Stimulated activated naive CD8-positive, alpha-beta T cell treated with anti-CD3 and anti-CD28 coated beads, Interleukin-15, amount 100 ng/mL, for 72 hours (primary cell): ENCODE results near the gene RGS14.

Source experiments
- ATAC-seq: fragments of 150-1000 bp; cut with Tn5 transposase; 2 replicates; pipeline ENCODE4 v1.10.0; 2021; ENCODE audit warnings: mild to moderate bottlenecking, moderate library complexity
- DNase-seq, 2 donors: peaks; one replicate each; pipeline ENCODE4 v3.0.0; 2021 to 2022
- H3K27ac Mint-ChIP-seq, 2 donors: one replicate each; pipeline ENCODE4 v1.8.0; 2022; ENCODE audit warnings: mild to moderate bottlenecking in 2 of 2, mixed read lengths in 2 of 2, moderate library complexity in 2 of 2
- H3K27me3 Mint-ChIP-seq: one replicate; pipeline ENCODE4 v1.8.0; 2022; ENCODE audit warnings: mixed read lengths
- H3K4me1 Mint-ChIP-seq: one replicate; pipeline ENCODE4 v1.8.0; 2022; ENCODE audit warnings: mild to moderate bottlenecking, mixed read lengths
- H3K4me3 Mint-ChIP-seq, 2 donors: one replicate each; pipeline ENCODE4 v1.8.0; 2022; ENCODE audit warnings: mild to moderate bottlenecking in 2 of 2, mixed read lengths in 2 of 2, moderate library complexity in 1 of 2
- H3K9me3 Mint-ChIP-seq, 2 donors: one replicate each; pipeline ENCODE4 v1.8.0; 2022; ENCODE audit warnings: mixed read lengths in 2 of 2

The RGS14 gene

DNA sequence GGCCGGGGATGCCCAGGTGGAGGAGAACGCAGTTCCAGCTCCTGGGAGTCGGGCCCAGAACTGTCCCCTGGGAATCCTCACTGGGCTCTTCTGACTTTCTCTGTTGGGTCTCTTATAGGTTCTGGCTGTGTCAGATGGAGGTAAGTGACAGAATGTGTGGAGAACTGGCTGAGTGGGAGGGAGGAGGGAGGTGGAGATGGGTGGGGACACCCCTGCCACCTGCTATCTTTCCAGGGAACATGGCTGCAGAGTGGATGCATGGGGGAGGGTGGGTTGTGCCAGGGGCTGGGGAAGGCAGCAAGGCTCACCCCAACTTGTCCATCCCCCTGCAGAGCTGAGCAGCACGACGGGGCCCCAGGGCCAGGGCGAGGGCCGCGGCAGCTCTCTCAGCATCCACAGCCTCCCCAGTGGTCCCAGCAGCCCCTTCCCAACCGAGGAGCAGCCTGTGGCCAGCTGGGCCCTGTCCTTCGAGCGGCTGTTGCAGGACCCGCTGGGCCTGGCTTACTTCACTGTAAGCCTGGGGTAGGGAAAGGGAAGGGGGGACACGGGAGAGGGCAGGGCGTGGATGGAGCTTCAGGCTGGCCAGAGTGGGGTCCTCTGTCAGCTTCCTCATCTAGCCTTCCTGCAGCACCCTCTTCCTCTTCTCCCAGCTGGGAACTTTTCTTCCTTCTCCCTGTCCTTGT is 8.3 kb downstream of the RGS14 start:
- DNase-seq (no peak), ATAC-seq (no peak)
- peaks cover 87% of the 10 kb centered on the region for H3K4me1 Mint-ChIP-seq
- no peak overlapping the region for H3K4me3 Mint-ChIP-seq
- H3K27me3 Mint-ChIP-seq, result no peaks in the 10 kb centered on the region
- no peak overlapping the region for H3K27ac Mint-ChIP-seq
- H3K9me3 Mint-ChIP-seq, result no peaks in the 10 kb centered on the region

DNA sequence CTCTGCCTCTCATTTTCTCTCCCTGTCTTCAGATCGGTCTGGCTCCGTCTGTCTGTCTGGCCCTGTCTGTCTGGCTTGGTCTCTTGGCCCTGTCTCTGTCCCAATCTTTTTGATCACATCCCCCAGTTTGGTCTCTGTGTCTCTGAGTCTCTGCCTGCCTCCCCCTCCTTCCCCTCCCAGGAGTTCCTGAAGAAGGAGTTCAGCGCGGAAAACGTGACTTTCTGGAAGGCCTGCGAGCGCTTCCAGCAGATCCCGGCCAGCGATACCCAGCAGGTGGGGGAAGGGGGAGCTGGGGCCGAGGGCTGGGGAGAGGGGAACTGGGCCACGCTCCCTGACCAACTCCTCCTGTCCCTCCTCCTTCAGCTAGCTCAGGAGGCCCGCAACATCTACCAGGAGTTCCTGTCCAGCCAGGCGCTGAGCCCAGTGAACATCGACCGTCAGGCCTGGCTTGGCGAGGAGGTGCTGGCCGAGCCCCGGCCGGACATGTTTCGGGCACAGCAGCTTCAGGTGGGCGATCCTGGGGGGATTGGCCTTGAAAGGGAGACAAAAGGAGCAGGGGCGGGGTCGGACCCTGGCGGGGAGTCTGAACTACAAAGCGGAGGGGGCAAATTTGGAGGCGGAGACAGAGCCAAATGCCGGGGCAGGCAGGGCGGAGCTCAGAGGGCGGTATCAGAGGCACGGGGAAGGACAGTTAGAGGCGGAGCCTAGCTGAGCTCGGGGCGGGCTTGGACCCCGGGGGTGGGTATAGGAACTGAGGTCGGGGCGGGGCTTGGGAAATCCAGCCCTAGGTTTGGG is 9.0 kb downstream of the RGS14 start:
- Mint-ChIP-seq H3K27ac (no peak overlapping the region), H3K4me3 (no peak overlapping the region), H3K27me3 (no peaks in the 10 kb centered on the region), H3K4me1 (peaks cover 86% of the 10 kb centered on the region), H3K9me3 (no peaks in the 10 kb centered on the region)
- ATAC-seq (no peak), DNase-seq (no peak)

DNA sequence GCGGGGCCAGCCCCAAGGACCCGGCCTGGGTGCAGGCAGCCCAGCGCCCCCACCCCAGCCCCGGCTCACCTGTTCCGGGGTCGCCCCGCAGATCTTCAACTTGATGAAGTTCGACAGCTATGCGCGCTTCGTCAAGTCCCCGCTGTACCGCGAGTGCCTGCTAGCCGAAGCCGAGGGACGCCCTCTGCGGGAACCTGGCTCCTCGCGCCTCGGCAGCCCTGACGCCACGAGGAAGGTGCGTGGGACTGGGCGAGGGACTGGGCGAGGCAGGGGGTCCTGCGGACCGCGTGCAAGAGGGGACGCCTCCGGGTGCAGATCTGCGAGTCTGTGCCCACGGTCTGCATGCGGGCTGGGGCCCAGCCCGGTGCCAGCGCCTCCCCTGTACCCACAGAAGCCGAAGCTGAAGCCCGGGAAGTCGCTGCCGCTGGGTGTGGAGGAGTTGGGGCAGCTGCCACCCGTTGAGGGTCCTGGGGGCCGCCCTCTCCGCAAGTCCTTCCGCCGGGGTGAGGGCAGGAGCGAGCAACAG is 9.7 kb downstream of the RGS14 start:
- ATAC-seq (no peak), DNase-seq (no peak)
- Mint-ChIP-seq H3K27ac (no peak overlapping the region), H3K4me3 (no peak overlapping the region), H3K27me3 (no peaks in the 10 kb centered on the region), H3K4me1 (peaks cover 86% of the 10 kb centered on the region), H3K9me3 (no peaks in the 10 kb centered on the region)

DNA sequence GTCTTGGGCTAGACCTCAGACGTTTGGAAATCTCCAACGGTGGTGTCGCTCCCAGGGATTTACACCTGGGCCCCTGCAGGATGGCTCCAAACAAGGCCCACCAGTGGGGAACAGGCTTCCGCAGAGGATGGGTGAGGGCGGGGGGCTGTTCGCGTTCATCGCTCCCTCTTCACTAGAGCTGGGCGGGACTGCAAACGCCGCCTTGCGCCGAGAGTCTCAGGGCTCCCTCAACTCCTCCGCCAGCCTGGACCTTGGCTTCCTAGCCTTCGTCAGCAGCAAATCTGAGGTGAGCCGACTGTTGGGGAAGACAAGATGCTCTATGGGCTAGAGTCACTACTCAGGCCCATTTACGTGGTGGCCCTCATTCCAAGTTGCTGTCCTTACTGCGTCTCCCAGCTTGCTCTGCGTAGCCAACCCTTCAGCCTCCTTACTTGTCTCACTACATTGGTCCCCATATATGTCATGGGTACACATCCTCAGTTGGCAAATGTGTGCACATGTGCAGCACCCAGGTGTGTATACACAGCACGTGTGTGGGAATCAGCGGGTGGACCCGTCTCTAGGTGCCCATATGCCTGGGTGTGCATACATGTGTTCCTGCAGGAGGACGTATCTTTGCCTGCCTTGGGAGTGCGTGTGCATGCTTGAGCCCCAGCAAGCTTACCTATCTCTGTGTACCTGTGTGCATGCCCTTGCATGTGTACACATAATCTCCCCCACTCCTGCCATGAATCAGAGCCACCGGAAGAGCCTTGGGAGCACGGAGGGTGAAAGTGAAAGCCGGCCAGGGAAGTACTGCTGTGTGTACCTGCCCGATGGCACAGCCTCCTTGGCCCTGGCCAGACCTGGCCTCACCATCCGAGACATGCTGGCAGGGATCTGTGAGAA is 10.5 kb downstream of the RGS14 start:
- DNase-seq, result no peak
- Mint-ChIP-seq H3K27me3 (no peaks in the 10 kb centered on the region), H3K9me3 (no peaks in the 10 kb centered on the region), H3K4me1 (peaks cover 86% of the 10 kb centered on the region), H3K4me3 (no peak overlapping the region), H3K27ac (no peak overlapping the region)
- no peak for ATAC-seq

DNA sequence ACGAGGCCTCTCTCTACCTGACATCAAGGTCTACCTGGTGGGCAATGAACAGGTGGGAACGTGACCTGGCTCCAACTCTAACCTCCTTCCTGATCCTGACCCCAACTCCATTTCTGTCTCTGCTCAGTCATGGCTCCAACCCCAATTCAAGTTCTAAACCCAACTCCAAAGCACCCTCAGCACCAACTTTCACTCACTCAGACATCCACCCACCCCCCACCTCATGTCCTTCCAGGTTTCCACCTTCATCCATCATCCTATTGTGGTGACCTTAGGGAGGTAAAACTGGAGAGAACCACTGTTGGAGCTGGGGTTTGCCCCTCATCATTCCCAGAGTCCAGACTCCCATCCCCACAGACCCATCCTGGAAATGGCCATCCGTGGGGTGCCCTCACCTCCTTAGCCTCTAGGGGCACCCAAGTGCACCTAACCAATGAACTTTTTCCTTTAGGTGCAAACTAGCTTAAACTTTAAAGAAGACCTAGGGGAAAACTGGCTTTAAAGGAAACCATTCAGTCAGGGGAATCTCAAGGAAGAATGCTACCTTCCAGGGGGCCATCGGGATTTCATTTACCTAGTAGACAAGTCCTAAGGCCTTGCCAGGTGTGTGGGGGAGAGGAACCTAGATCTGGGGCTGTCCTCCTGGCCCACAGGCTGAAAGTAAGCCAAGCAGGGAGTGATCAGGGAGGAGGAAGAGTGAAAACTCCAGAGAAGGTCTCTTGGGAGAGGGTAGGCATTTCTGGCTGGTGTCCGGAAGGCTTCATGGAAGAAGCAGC is 11.3 kb downstream of the RGS14 start:
- Mint-ChIP-seq H3K9me3 (no peaks in the 10 kb centered on the region), H3K4me3 (no peak overlapping the region), H3K27ac (peak overlapping the region in 1 of 2 donors; percentile 83), H3K4me1 (peaks cover 86% of the 10 kb centered on the region), H3K27me3 (no peaks in the 10 kb centered on the region)
- no peak for DNase-seq
- no peak for ATAC-seq

DNA sequence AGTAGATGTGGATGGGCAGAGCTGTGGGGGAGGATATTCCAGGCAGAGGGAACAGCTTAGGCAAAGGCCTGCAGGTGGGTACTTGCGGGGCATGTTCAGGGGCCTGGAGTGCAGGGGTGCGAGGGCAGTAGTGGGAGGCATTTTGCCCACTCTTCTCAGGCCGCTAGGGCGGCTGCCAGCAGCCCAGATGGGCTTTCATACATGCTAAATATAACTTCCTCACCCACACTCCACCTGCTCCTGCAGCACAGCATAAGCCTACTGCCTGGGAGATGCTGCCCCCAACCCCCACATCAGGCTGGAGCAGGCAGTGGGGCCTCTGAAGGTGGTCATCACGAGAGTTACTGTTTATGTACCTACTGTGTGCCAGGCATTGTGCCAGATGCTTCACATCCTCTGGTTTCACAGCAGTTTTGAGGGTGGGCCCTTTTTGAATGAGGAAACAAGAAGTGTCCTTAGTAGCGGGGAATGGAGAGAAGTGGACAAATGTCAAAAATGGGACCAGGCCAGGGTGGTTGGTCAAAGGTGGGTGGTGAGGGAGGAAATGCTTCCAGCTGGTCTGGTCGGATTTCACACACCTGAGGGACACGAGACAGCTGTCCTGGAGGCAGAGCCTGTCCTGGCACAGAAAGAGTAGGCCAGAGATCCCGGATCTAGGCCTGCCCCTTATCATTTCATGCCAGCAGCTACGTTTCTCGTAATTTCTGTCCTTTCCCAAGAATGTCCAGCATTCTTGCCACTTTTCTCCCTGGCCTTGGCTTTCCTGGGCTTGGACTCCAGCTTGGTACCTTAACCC is 12.1 kb downstream of the RGS14 start:
- no peak for DNase-seq
- Mint-ChIP-seq H3K27ac (peak overlapping the region in 1 of 2 donors; percentile 26), H3K4me1 (peaks cover 86% of the 10 kb centered on the region), H3K4me3 (no peak overlapping the region), H3K9me3 (no peaks in the 10 kb centered on the region), H3K27me3 (no peaks in the 10 kb centered on the region)
- no peak for ATAC-seq

DNA sequence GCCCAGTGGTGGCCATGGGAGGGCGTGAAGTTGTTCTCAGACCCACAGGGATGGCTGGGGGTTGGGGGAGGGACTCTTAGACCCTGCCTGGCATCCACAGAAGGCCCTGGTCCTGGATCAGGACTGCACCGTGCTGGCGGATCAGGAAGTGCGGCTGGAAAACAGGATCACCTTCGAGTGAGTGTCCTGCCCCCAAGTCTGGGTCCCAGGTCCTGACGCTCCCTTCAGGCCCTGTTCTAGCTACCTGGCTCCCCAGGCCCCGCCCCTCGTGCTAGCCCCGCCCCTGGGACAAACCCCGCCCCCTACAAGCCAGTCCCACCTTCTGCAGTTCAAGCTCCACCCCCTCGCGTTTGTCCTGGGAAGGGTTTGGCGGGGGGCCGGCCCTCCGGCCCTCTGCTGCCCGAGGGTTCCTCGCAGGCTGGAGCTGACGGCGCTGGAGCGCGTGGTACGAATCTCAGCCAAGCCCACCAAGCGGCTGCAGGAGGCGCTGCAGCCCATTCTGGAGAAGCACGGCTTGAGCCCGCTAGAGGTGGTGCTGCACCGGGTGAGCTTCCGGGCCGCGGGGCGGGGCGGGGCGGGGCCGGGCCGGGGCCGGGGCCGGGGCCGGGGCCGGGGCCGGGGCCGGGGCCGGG is 12.9 kb downstream of the RGS14 start:
- Mint-ChIP-seq H3K27ac (peak overlapping the region in 1 of 2 donors; percentile 83), H3K4me1 (peaks cover 85% of the 10 kb centered on the region), H3K4me3 (peak overlapping the region; percentile 56 to 86), H3K27me3 (no peaks in the 10 kb centered on the region), H3K9me3 (no peaks in the 10 kb centered on the region)
- ATAC-seq (peak; percentile 75), DNase-seq (peak; percentile 66 to 74)

DNA sequence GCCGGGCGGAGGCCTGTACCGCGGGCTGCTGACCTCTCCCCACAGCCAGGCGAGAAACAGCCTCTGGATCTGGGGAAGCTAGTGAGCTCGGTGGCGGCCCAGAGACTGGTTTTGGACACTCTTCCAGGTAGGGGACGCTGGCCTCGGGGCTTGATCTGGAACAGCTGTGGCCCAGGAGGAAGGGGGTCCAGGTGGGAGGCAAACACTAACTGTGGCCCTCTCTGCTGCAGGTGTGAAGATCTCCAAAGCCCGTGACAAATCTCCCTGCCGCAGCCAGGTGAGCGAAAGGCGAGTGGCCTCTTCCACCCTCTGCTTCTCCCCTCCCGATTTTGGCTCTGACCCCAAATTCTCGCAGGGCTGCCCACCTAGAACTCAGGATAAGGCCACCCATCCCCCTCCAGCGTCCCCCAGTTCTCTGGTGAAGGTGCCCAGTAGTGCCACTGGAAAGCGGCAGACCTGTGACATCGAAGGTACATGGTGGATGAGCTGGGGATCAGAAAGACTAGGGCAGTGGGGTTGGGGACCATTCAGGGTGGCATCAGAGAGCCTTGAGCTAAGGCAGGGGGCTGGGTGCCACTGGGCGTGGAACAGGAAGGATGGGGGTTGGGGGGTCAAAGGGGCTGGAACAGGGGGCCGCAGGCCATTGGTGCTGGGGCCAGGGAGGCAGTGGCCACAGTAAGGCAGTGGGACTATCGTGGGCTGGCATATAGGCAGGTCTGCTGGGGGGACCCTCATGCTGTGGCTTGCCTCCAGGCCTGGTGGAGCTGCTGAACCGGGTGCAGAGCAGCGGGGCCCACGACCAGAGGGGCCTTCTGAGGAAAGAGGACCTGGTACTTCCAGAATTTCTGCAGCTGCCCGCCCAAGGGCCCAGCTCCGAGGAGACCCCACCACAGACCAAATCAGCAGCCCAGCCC is 13.7 kb downstream of the RGS14 start:
- H3K27me3 Mint-ChIP-seq, result no peaks in the 10 kb centered on the region
- ATAC-seq, result no peak
- H3K9me3 Mint-ChIP-seq, result no peaks in the 10 kb centered on the region
- no peak for DNase-seq
- peaks cover 77% of the 10 kb centered on the region for H3K4me1 Mint-ChIP-seq
- H3K4me3 Mint-ChIP-seq, result peak overlapping the region; percentile 64 to 80
- peak overlapping the region in 1 of 2 donors; percentile 42 for H3K27ac Mint-ChIP-seq

DNA sequence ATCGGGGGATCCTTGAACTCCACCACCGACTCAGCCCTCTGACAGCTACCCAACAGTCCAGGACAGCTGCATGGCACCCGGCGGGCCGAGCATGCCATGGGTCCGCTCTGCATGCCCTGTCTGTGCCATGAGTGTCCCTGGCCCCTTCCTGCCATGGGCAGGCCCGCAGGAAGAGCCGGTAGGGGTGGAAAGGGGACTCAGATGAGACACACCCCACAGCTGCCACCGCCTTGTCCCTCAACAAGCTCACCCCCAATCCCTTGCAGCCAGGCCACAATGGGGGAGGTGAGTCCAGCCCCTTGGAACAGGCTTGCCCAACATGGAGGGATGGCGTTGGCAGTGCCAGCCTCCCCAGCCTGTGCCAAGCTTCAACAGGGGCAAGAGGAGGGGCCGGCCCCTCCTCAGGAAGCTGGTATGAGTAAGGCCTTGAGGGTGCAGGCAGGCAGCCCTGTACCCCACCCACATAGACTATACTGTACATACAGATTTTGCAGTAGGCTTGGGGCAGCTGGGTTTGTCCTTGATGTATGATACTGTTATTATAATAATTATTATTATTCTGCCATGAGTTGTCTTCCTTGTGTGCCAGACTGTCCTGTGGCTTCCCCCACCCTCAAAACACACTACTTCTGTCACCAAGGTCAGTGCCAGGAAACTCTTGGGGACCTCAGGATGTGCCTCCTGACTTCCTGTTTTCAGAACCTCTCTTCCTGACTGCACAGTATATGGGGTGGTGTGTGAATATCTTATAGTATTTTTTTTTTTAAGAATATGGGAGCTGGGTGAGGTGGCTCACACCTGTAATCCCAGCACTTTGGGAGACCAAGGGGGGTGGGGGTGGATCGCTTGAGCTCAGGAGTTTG is 14.5 kb downstream of the RGS14 start:
- H3K9me3 Mint-ChIP-seq, result no peaks in the 10 kb centered on the region
- peaks cover 70% of the 10 kb centered on the region for H3K4me1 Mint-ChIP-seq
- ATAC-seq (peak; percentile 75), DNase-seq (peak in 1 of 2 donors; percentile 25)
- H3K27ac Mint-ChIP-seq, result peak overlapping the region; percentile 15 to 85
- no peaks in the 10 kb centered on the region for H3K27me3 Mint-ChIP-seq
- H3K4me3 Mint-ChIP-seq, result peak overlapping the region; percentile 67 to 80

DNA sequence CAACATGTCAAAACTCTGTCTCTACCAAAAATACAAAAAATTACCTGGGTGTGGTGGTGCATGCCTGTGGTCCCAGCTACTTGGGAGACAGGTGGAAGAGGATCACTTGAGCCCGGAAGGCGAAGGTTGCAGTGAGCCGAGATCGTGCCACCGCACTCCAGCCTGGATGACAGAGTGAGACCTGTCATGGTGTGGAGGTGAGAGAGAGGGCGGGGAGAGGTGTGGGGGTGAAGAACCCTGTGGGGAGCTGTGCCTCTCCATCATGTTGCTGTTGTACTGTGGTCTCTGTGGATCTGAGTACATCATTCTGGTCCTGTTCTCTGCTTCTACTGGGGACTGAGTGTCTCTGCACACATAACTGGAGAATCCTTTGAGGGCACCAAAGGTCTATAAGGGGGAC is 15.2 kb downstream of the RGS14 start:
- peak overlapping the region; percentile 59 to 85 for H3K27ac Mint-ChIP-seq
- H3K4me3 Mint-ChIP-seq, result peak overlapping the region; percentile 54 to 67
- no peaks in the 10 kb centered on the region for H3K27me3 Mint-ChIP-seq
- ATAC-seq (peak; percentile 63), DNase-seq (peak in 1 of 2 donors; percentile 32)
- H3K4me1 Mint-ChIP-seq, result peaks cover 75% of the 10 kb centered on the region
- H3K9me3 Mint-ChIP-seq, result no peaks in the 10 kb centered on the region

DNA sequence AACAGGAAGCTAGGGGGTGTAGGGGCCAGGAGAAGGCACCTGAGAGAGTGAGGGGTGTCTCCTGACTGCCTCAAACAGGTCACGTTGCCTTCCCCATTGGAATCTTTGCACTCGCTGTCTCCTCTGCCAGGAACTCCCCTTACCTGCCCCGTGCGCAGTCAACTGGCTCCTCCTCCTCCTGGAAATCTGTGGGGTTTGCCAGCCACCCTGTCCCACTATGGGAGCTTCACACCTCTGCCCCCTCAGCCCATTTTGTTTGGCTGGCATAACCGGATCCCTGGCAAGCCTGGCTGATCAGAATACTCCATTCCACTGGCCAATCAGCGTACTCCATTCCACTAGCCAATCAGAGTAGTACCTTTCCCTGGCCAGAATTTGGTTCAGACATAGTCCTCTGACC is 16.1 kb downstream of the RGS14 start:
- no peaks in the 10 kb centered on the region for H3K9me3 Mint-ChIP-seq
- H3K4me1 Mint-ChIP-seq, result peaks cover 74% of the 10 kb centered on the region
- peak overlapping the region; percentile 65 to 90 for H3K27ac Mint-ChIP-seq
- ATAC-seq (no peak), DNase-seq (no peak)
- peak overlapping the region in 1 of 2 donors; percentile 31 for H3K4me3 Mint-ChIP-seq
- no peaks in the 10 kb centered on the region for H3K27me3 Mint-ChIP-seq

DNA sequence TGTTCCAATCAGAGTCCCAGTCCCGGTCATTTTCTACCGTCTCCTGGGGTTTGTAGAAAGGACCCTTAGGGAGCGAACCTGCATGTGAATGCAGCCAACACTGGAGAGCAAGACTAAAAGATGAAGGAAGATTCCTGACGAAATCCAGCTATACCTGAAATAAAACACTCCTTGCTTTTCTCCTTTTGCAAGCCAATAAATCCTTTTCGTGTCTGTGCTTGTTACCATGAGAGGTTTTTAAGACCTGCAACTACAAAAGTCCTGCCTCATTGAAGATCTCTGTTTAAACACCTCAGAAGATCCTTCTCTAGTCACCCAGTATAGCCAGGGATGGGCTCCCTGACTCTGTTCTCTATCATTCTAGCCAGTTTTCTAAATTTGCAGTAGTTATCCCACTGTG is 16.5 kb downstream of the RGS14 start:
- H3K27ac Mint-ChIP-seq, result peak overlapping the region in 1 of 2 donors; percentile 65
- H3K4me1 Mint-ChIP-seq, result peaks cover 73% of the 10 kb centered on the region
- H3K4me3 Mint-ChIP-seq, result no peak overlapping the region
- ATAC-seq (no peak), DNase-seq (no peak)
- no peaks in the 10 kb centered on the region for H3K27me3 Mint-ChIP-seq
- H3K9me3 Mint-ChIP-seq, result no peaks in the 10 kb centered on the region
